GM12872 (cell line): ENCODE results near the gene DOCK6.

Source experiments
- CTCF ChIP-seq: IDR thresholded peaks from 3 replicates; pipeline ENCODE4 v1.5.1; 2011; ENCODE audit warnings: low read depth, mild to moderate bottlenecking, low read length, moderate library complexity; ENCODE audit not compliant: insufficient read depth

DOCK6 gene

GRCh38 chr19:11226716-11227166 lies 35.6 kb downstream of the DOCK6 start:
- no peak for TF ChIP-seq CTCF

- TF ChIP-seq CTCF: no peak
These were observed 36.5 kb downstream of the DOCK6 start for GRCh38 chr19:11225815-11226214.

- TF ChIP-seq CTCF: no peak
These were observed 37.2 kb downstream of the DOCK6 start for GRCh38 chr19:11225172-11225571.

GRCh38 chr19:11224429-11224828 lies 37.9 kb downstream of the DOCK6 start:
- no peak for TF ChIP-seq CTCF

GRCh38 chr19:11223200-11223599 lies 39.1 kb downstream of the DOCK6 start:
- TF ChIP-seq CTCF: no peak

- TF ChIP-seq CTCF: no peak
These were observed 41.2 kb downstream of the DOCK6 start for GRCh38 chr19:11221082-11221598.

- TF ChIP-seq CTCF: no peak
These were observed 47.9 kb downstream of the DOCK6 start for GRCh38 chr19:11214387-11214786.

- TF ChIP-seq CTCF: no peak
These were observed 51.7 kb downstream of the DOCK6 start for GRCh38 chr19:11210656-11210928.
